ENCODE results near the gene FGF9. TPM values are rescaled to one million over a fixed set of nuclear protein-coding genes. Genes with fewer than 3 reads are reported as not detected.

The FGF9 gene
- total RNA-seq, 4 donors from 2014 or later, result not detected

GRCh38 chr13:21683034-21683733, 12.3 kb downstream of the FGF9 start:
- no peaks in the 10 kb centered on the region for H3K36me3 ChIP-seq
- no peak overlapping the region for H3K4me3 ChIP-seq
- DNase-seq (ENCODE audit: low spot score in 2 of 2), result no peak
- H3K27ac ChIP-seq, result no peak overlapping the region
- H3K9me3 ChIP-seq, result no peaks in the 10 kb centered on the region
- H3K4me1 ChIP-seq, result peaks cover 3% of the 10 kb centered on the region
- TF ChIP-seq POLR2A (IDR thresholded peaks at IDR 0.05) (no peak), CTCF (IDR thresholded peaks at IDR 0.05) (no peak), EP300 (IDR thresholded peaks at IDR 0.05) (no peak), POLR2AphosphoS5 (IDR thresholded peaks at IDR 0.05) (no peak)
- peaks cover 4% of the 10 kb centered on the region for H3K27me3 ChIP-seq
- 67% methylated on average over 6 of the region's 6 CpGs for WGBS

GRCh38 chr13:21684576-21684975, 13.7 kb downstream of the FGF9 start:
- H3K4me3 ChIP-seq, result no peak overlapping the region
- no peak for DNase-seq (ENCODE audit: low spot score in 2 of 2)
- no peak overlapping the region for H3K27ac ChIP-seq
- WGBS, result 58% methylated on average over 2 of the region's 2 CpGs
- TF ChIP-seq POLR2AphosphoS5 (IDR thresholded peaks at IDR 0.05) (no peak), POLR2A (IDR thresholded peaks at IDR 0.05) (no peak), CTCF (IDR thresholded peaks at IDR 0.05) (no peak), EP300 (IDR thresholded peaks at IDR 0.05) (no peak)
- peaks cover 3% of the 10 kb centered on the region for H3K4me1 ChIP-seq
- no peaks in the 10 kb centered on the region for H3K27me3 ChIP-seq
- no peaks in the 10 kb centered on the region for H3K36me3 ChIP-seq
- no peaks in the 10 kb centered on the region for H3K9me3 ChIP-seq

- Histone ChIP-seq H3K4me1 (peaks cover 3% of the 10 kb centered on the region), H3K4me3 (no peak overlapping the region)
- WGBS, result 82% methylated on average over 7 of the region's 7 CpGs
Observed at GRCh38 chr13:21685485-21686064, 14.7 kb downstream of the FGF9 start.

GRCh38 chr13:21686751-21687391, 16.0 kb downstream of the FGF9 start:
- DNase-seq (ENCODE audit: low spot score in 2 of 2), result no peak
- no peak overlapping the region for H3K4me3 ChIP-seq
- no peaks in the 10 kb centered on the region for H3K9me3 ChIP-seq
- 75% methylated on average over 5 of the region's 5 CpGs for WGBS
- TF ChIP-seq POLR2A (IDR thresholded peaks at IDR 0.05) (no peak), CTCF (IDR thresholded peaks at IDR 0.05) (no peak), EP300 (IDR thresholded peaks at IDR 0.05) (no peak), POLR2AphosphoS5 (IDR thresholded peaks at IDR 0.05) (no peak)
- no peaks in the 10 kb centered on the region for H3K36me3 ChIP-seq
- H3K27ac ChIP-seq, result no peak overlapping the region
- peaks cover 8% of the 10 kb centered on the region for H3K27me3 ChIP-seq
- H3K4me1 ChIP-seq, result peaks cover 3% of the 10 kb centered on the region

More at GRCh38 chr13:21685485-21686064, 14.7 kb downstream of the FGF9 start:
- Histone ChIP-seq H3K27ac (no peak overlapping the region), H3K36me3 (no peaks in the 10 kb centered on the region), H3K9me3 (no peaks in the 10 kb centered on the region), H3K27me3 (no peaks in the 10 kb centered on the region)
- no peak for TF ChIP-seq EP300 (IDR thresholded peaks at IDR 0.05)
- no peak for DNase-seq (ENCODE audit: low spot score in 2 of 2)

- Histone ChIP-seq H3K27ac (no peak overlapping the region), H3K4me1 (peaks cover 3% of the 10 kb centered on the region), H3K27me3 (peaks cover 8% of the 10 kb centered on the region), H3K9me3 (no peaks in the 10 kb centered on the region), H3K36me3 (no peaks in the 10 kb centered on the region), H3K4me3 (no peak overlapping the region)
- 50% methylated on average over 8 of the region's 8 CpGs for WGBS
- TF ChIP-seq EP300 (IDR thresholded peaks at IDR 0.05) (no peak), POLR2A (IDR thresholded peaks at IDR 0.05) (no peak), POLR2AphosphoS5 (IDR thresholded peaks at IDR 0.05) (no peak), CTCF (IDR thresholded peaks at IDR 0.05) (no peak)
- DNase-seq (ENCODE audit: low spot score in 2 of 2), result no peak
Observed at GRCh38 chr13:21688056-21688455, 17.2 kb downstream of the FGF9 start.

All from suprapubic skin (tissue), 4 donors.